ENCODE measurements around the gene MAMSTR. TPM values are rescaled to one million over a fixed set of nuclear protein-coding genes. Genes with fewer than 3 reads are reported as not detected.

The MAMSTR gene
- polyA plus RNA-seq, 1 donor from 2014 or later, result 0.45 TPM

Other genes starting within 250 kb of the MAMSTR start
- gene LMTK3, start 207.9 kb downstream of the MAMSTR start, polyA plus RNA-seq, result not detected
- gene SULT2B1, start 167.6 kb downstream of the MAMSTR start, polyA plus RNA-seq, result not detected
- gene SPACA4, start 113.0 kb downstream of the MAMSTR start, polyA plus RNA-seq, result not detected
- gene FAM83E, start 104.6 kb downstream of the MAMSTR start, polyA plus RNA-seq, result not detected
- gene RPL18, start 100.5 kb downstream of the MAMSTR start, polyA plus RNA-seq, result 2,549 TPM
- gene SPHK2, start 100.2 kb downstream of the MAMSTR start, polyA plus RNA-seq, result 11.0 TPM
- gene DBP, start 82.3 kb downstream of the MAMSTR start, polyA plus RNA-seq, result 86.1 TPM
- gene CA11, start 73.5 kb downstream of the MAMSTR start, polyA plus RNA-seq, result 11.6 TPM
- 0.66 TPM for gene NTN5, start 46.7 kb downstream of the MAMSTR start, polyA plus RNA-seq
- gene FUT2, start 23.8 kb downstream of the MAMSTR start, polyA plus RNA-seq, result not detected
- 0.26 TPM for gene RASIP1, start 20.9 kb upstream of the MAMSTR start, polyA plus RNA-seq
- not detected for gene IZUMO1, start 27.2 kb upstream of the MAMSTR start, polyA plus RNA-seq
- not detected for gene FUT1, start 32.9 kb upstream of the MAMSTR start, polyA plus RNA-seq
- gene FGF21, start 35.8 kb upstream of the MAMSTR start, polyA plus RNA-seq, result not detected
- gene BCAT2, start 91.3 kb upstream of the MAMSTR start, polyA plus RNA-seq, result 31.8 TPM
- 1.2 TPM for gene HSD17B14, start 116.8 kb upstream of the MAMSTR start, polyA plus RNA-seq
- gene PLEKHA4, start 148.9 kb upstream of the MAMSTR start, polyA plus RNA-seq, result 3.2 TPM
- gene PPP1R15A, start 152.7 kb upstream of the MAMSTR start, polyA plus RNA-seq, result 558 TPM
- gene TULP2, start 179.0 kb upstream of the MAMSTR start, polyA plus RNA-seq, result not detected
- gene NUCB1, start 180.6 kb upstream of the MAMSTR start, polyA plus RNA-seq, result 103 TPM
- 0.39 TPM for gene DHDH, start 214.0 kb upstream of the MAMSTR start, polyA plus RNA-seq
- 101 TPM for gene BAX, start 235.2 kb upstream of the MAMSTR start, polyA plus RNA-seq
- 7,236 TPM for gene FTL, start 245.6 kb upstream of the MAMSTR start, polyA plus RNA-seq

Data from IgD-negative memory B cell (primary cell).